ENCODE measurements around the gene PPME1. TPM values are rescaled to one million over a fixed set of nuclear protein-coding genes. Genes with fewer than 3 reads are reported as not detected.
"Not testable (repeated sequence)": the region's sequence is repeated elsewhere in the genome, so short reads cannot be mapped to it uniquely, and the experiment has no call there.

Gene PPME1
- total and polyA plus RNA-seq, 9 of the 15 experiments (the other 6 are each of a cell fraction or from before 2014, with no cell fraction given) = 9.8 to 81.7 (median 37.6) TPM

GRCh38 chr11:74138572-74138971, 32.5 kb upstream of the PPME1 start (continued):
- no peak for TF ChIP-seq NCOA4 (IDR thresholded peaks at IDR 0.05; ENCODE audit: partially characterized antibody)
- TF ChIP-seq DIDO1 (tag; IDR thresholded peaks at IDR 0.05; ENCODE audit: low read depth) = no peak
- TF ChIP-seq ZNF217 (CRISPR knock-in tag; IDR thresholded peaks at IDR 0.05) = no peak
- TF ChIP-seq HLTF (IDR thresholded peaks at IDR 0.05) = no peak
- TF ChIP-seq ZSCAN29 (IDR thresholded peaks at IDR 0.05) = no peak
- TF ChIP-seq GTF2F1 (IDR thresholded peaks at IDR 0.05; ENCODE audit: low read depth, low read length) = no peak

GRCh38 chr11:74139151-74139918, 31.8 kb upstream of the PPME1 start:
- Histone ChIP-seq H4K20me1 (replicated peaks; ENCODE audit: control insufficient read depth, insufficient read depth, low read length) (no peaks in the 10 kb centered on the region), H3K4me3 (no peak overlapping the region), H3K9me3 (replicated peaks; ENCODE audit: control insufficient read depth, insufficient read depth, low read depth, low read length) (no peaks in the 10 kb centered on the region), H3K27ac (ENCODE audit: extremely low read depth, low read depth, low read length) (peak overlapping the region; percentile 69; the same call in 2 of the 3 replicates), H3K27me3 (ENCODE audit: control insufficient read depth in 2 of 2, insufficient read depth in 2 of 2, low read length in 2 of 2) (no peaks in the 10 kb centered on the region), H3K4me2 (ENCODE audit: insufficient read depth, low read length) (no peak overlapping the region), H3K36me3 (ENCODE audit: control insufficient read depth, insufficient read depth, low read length) (peaks cover 25% of the 10 kb centered on the region; the same call in 2 of the 3 replicates), H3K9me1 (ENCODE audit: control insufficient read depth, insufficient read depth, low read length) (no peaks in the 10 kb centered on the region), H3K79me2 (ENCODE audit: control insufficient read depth, insufficient read depth, low read length) (no peaks in the 10 kb centered on the region), H2AFZ (ENCODE audit: low read depth, low read length) (no peak overlapping the region), H3K9ac (ENCODE audit: insufficient read depth in 1 of 2, low read depth in 2 of 2, low read length in 2 of 2) (peak overlapping the region in 1 of 2 experiments; percentile 37; a peak in 2 of 4 replicates), H3K4me1 (replicated peaks in 1 of 2; ENCODE audit: control insufficient read depth in 2 of 2, insufficient read depth in 2 of 2, low read length in 2 of 2) (peaks cover 0 to 21% of the 10 kb centered on the region in 2 experiments; a peak in 2 of 5 replicates)
- no TSS peak for BruUV-seq (replicated peaks)
- ChIA-PET POLR2A (interaction anchor here (0.6 to 3.6 kb wide), 2 partner anchors 10 to 277 kb away, joined by 3 to 14 read pairs; no protein-coding TSS in a partner anchor), CTCF (ENCODE audit: low intra/inter-chr PET ratio) (no interaction called here)
- TF ChIP-seq HDAC1 (IDR thresholded peaks at IDR 0.05) (0 out of 4 replicates have a peak, but pooled peaks of 1 of the 2 experiments have one; percentile 24), ZNF644 (tag; IDR thresholded peaks at IDR 0.05; ENCODE audit: low read depth) (no peak), GABPB2 (CRISPR knock-in tag; conservative IDR thresholded peaks at IDR 0.05) (no peak), CBFA2T3 (IDR thresholded peaks at IDR 0.05) (peak; percentile 24; the same call in 1 of the 2 replicates)
- FAIRE-seq (no peak), ATAC-seq (no peak; the same call in 2 of the 3 replicates), DNase-seq (ENCODE audit: extremely low read depth in 1 of 4, low spot score in 3 of 4) (no peak)
- in situ Hi-C loops (cut with MboI) = no loop called here
- WGBS (ENCODE audit: insufficient coverage, low coverage, missing lambda C conversion rate) = 83% methylated on average over 6 of the region's 6 CpGs
- intact Hi-C loops (cut with micrococcal nuclease) = no loop called here

- H3K4me3 ChIP-seq; H2AFZ ChIP-seq (ENCODE audit: low read depth, low read length); FAIRE-seq; ATAC-seq; H3K79me2 ChIP-seq (ENCODE audit: control insufficient read depth, insufficient read depth, low read length); intact Hi-C loops (cut with micrococcal nuclease); DNase-seq (ENCODE audit: extremely low read depth in 1 of 4, low spot score in 3 of 4); in situ Hi-C loops (cut with MboI); H3K27me3 ChIP-seq (ENCODE audit: control insufficient read depth in 2 of 2, insufficient read depth in 2 of 2, low read length in 2 of 2); BruUV-seq (replicated peaks); H3K4me2 ChIP-seq (ENCODE audit: insufficient read depth, low read length); CTCF ChIA-PET (ENCODE audit: low intra/inter-chr PET ratio); H3K9ac ChIP-seq (ENCODE audit: insufficient read depth in 1 of 2, low read depth in 2 of 2, low read length in 2 of 2); H3K9me1 ChIP-seq (ENCODE audit: control insufficient read depth, insufficient read depth, low read length); H3K9me3 ChIP-seq (replicated peaks; ENCODE audit: control insufficient read depth, insufficient read depth, low read depth, low read length); H4K20me1 ChIP-seq (replicated peaks; ENCODE audit: control insufficient read depth, insufficient read depth, low read length); H3K27ac ChIP-seq (ENCODE audit: extremely low read depth, low read depth, low read length): not testable (repeated sequence)
- Histone ChIP-seq H3K36me3 (ENCODE audit: control insufficient read depth, insufficient read depth, low read length) (peaks cover 25% of the 10 kb centered on the region; the same call in 2 of the 3 replicates), H3K4me1 (replicated peaks in 1 of 2; ENCODE audit: control insufficient read depth in 2 of 2, insufficient read depth in 2 of 2, low read length in 2 of 2) (peaks cover 0 to 21% of the 10 kb centered on the region in 2 experiments; a peak in 2 of 5 replicates)
- POLR2A ChIA-PET = interaction anchor here (0.6 kb wide), 1 partner anchor 276 kb away, joined by 3 read pairs; no protein-coding TSS in a partner anchor
- WGBS (ENCODE audit: insufficient coverage, low coverage, missing lambda C conversion rate) = 95% methylated on average over 1 of the region's 1 CpG
Measured at GRCh38 chr11:74139919-74140431, 31.1 kb upstream of the PPME1 start.
